Measurements from ENCODE around the gene TOM1L1. TPM values are rescaled to one million over a fixed set of nuclear protein-coding genes. Genes with fewer than 3 reads are reported as not detected.

Gene TOM1L1
- total and polyA plus RNA-seq, 11 donors: 6.1 to 19.7 (median 9.8) TPM

DNA sequence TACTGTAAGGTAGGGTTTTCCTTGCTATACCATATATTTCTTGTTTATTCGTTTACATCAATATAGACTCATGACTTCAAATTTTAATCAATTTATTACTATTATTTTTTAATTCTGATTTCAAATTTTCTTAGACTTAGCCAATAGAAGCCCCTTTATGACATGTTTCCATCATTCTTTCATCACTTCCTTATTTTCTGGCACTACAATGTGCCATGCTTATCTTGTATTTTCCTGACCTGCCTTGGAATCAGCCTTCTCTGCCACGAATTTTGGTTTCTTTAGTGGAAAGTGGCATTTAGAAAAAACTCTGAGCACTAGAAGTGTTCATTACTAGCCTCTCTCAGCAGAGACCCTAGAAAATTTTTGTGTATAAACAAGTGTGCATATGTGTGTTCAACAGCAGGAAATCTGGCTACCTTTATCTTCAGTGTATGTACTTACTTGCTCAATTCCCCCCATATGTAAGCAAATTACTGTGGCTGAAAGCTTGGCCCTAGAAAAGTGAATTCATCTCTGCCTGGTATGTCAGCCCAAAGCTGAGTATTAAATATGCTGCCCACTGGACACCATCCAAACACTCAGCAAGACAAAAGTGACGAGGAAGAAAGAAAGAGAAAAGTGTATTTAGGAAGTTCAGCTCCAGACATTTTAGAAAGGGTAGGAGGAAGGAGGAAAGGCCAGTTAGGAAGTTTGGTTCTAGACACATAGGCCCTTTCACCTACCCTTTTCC is 71.9 kb downstream of the TOM1L1 start:
- peaks cover 0 to 17% (median 9%) of the 10 kb centered on the region in 12 donors for H3K4me1 ChIP-seq
- WGBS, 4 donors: 76 to 84% (median 80%) methylated on average over 3 of the region's 3 CpGs
- no peak for DNase-seq
- H3K36me3 ChIP-seq: no peaks in the 10 kb centered on the region
- TF ChIP-seq, protein P1, sequence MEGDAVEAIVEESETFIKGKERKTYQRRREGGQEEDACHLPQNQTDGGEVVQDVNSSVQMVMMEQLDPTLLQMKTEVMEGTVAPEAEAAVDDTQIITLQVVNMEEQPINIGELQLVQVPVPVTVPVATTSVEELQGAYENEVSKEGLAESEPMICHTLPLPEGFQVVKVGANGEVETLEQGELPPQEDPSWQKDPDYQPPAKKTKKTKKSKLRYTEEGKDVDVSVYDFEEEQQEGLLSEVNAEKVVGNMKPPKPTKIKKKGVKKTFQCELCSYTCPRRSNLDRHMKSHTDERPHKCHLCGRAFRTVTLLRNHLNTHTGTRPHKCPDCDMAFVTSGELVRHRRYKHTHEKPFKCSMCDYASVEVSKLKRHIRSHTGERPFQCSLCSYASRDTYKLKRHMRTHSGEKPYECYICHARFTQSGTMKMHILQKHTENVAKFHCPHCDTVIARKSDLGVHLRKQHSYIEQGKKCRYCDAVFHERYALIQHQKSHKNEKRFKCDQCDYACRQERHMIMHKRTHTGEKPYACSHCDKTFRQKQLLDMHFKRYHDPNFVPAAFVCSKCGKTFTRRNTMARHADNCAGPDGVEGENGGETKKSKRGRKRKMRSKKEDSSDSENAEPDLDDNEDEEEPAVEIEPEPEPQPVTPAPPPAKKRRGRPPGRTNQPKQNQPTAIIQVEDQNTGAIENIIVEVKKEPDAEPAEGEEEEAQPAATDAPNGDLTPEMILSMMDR (IDR thresholded peaks at IDR 0.05): no peak
- no peak for TF ChIP-seq POLR2A (IDR thresholded peaks at IDR 0.05)
- no peak overlapping the region for H3K27ac ChIP-seq
- ATAC-seq: no peak
- intact Hi-C loops (cut with DNase I): no loop called here
- no peak overlapping the region for H3K4me3 ChIP-seq
- no peaks in the 10 kb centered on the region for H3K9me3 ChIP-seq
- H3K27me3 ChIP-seq: no peaks in the 10 kb centered on the region

DNA sequence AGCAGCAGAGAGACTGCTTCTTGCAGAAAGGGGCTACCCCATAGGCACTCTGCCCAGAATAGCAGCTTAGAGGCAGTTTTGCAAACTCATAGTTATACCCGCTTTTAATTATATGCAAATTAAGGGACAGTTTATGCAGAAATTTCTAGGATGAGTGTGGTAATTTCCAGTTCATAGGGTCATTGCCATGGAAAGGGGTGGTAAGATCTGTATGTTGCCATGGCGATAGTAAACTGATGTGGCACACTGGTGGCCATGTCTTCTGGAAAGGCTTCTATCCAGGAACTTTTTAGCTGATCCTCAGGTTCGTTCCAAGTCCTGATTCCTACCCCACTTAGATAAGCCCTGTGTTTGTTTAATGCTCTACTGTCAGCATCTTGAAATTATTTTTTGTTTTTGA is 74.1 kb downstream of the TOM1L1 start:
- ATAC-seq (no peak), DNase-seq (no peak)
- intact Hi-C loops (cut with DNase I): no loop called here
- Histone ChIP-seq H3K4me3 (no peak overlapping the region), H3K4me1 (peaks cover 0 to 7% (median under 1%) of the 10 kb centered on the region in 12 donors), H3K9me3 (peaks cover 0 to under 1% (median 0%) of the 10 kb centered on the region in 12 donors), H3K27ac (no peak overlapping the region), H3K27me3 (no peaks in the 10 kb centered on the region), H3K36me3 (no peaks in the 10 kb centered on the region)
- TF ChIP-seq, protein P1 (IDR thresholded peaks at IDR 0.05): no peak
- TF ChIP-seq POLR2A (IDR thresholded peaks at IDR 0.05): no peak
- WGBS, 4 donors: 80 to 89% (median 86%) methylated on average over 3 of the region's 3 CpGs

DNA sequence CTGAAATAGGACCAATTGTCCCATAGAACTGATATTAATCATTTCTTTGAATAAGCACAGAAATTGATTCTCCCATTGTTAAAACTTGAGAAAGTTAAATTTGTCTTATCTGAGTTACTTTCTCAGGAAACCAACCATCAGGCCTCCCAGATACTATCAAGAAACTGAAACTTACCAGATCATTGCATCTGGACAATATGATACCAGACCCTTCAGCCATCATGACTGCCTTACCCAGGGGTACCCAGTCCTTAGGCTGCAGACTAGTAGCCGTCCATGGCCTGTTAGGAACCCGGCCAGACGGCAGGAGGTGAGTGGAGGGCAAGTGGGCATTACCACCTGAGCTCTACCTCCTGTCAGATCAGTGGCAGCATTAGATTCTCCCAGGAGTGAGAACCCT is 75.7 kb downstream of the TOM1L1 start:
- Histone ChIP-seq H3K27ac (no peak overlapping the region), H3K9me3 (peaks cover 0 to 11% (median 0%) of the 10 kb centered on the region in 12 donors), H3K27me3 (no peaks in the 10 kb centered on the region), H3K36me3 (no peaks in the 10 kb centered on the region), H3K4me3 (no peak overlapping the region), H3K4me1 (no peaks in the 10 kb centered on the region)
- no peak for ATAC-seq
- no peak for TF ChIP-seq POLR2A (IDR thresholded peaks at IDR 0.05)
- TF ChIP-seq, protein P1 (IDR thresholded peaks at IDR 0.05): no peak
- DNase-seq: no peak
- WGBS, 4 donors: 94 to 100% (median 97%) methylated on average over 3 of the region's 3 CpGs
- intact Hi-C loops (cut with DNase I): no loop called here

DNA sequence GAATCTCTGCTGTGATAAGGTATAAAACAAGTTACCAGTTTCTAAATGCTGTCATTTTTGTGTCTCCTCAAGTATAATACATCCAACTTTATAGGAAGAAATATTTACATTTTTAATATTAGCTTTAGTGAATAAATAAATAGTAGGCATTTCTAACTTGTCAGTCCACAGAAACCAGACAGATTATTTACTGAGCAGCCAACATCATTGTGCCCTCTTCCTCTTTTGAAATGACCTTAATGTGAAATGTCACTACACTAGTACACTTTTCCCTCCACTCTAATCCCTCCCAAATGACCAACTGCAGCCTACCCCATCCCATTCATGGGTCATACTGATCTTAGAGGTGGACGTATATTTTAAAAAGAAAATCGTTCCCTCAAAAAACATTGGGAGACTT is 77.1 kb downstream of the TOM1L1 start:
- intact Hi-C loops (cut with DNase I): no loop called here
- Histone ChIP-seq H3K4me3 (no peak overlapping the region), H3K4me1 (peaks cover 0 to 2% (median 0%) of the 10 kb centered on the region in 12 donors), H3K36me3 (no peaks in the 10 kb centered on the region), H3K9me3 (peaks cover 0 to 11% (median 0%) of the 10 kb centered on the region in 12 donors), H3K27ac (no peak overlapping the region), H3K27me3 (no peaks in the 10 kb centered on the region)
- 91 to 96% (median 92%) methylated on average over 2 of the region's 2 CpGs for WGBS, 4 donors
- ATAC-seq: no peak
- DNase-seq: no peak
- no peak for TF ChIP-seq POLR2A (IDR thresholded peaks at IDR 0.05)
- TF ChIP-seq, protein P1 (IDR thresholded peaks at IDR 0.05): no peak
